Activated T-helper 1 cell treated with anti-CD3 and anti-CD28 coated beads, Interleukin-12 subunit alpha, Interleukin-12 subunit beta, Interleukin-2, Interleukin-4 antibody, amounts not matched to agents 30 ng/mL and 10 ng/mL and 1 ng/mL, durations not matched to agents 14 hours and 24 hours and 36 hours (primary cell): ENCODE measurements around the gene NCCRP1. TPM values are rescaled to one million over a fixed set of nuclear protein-coding genes. Genes with fewer than 3 reads are reported as not detected.

Source experiments
- DNase-seq: peaks from one replicate; pipeline ENCODE4 v3.0.0; 2021; ENCODE audit warnings: low spot score
- H3K27ac Mint-ChIP-seq: one replicate; pipeline ENCODE4 v1.8.0; 2021; ENCODE audit warnings: mild to moderate bottlenecking, mixed read lengths
- H3K27me3 Mint-ChIP-seq: one replicate; pipeline ENCODE4 v1.8.0; 2022; ENCODE audit warnings: mild to moderate bottlenecking, moderate library complexity, mixed read lengths; ENCODE audit not compliant: insufficient read depth
- H3K36me3 Mint-ChIP-seq: one replicate; pipeline ENCODE4 v1.8.0; 2021; ENCODE audit warnings: low read depth, mixed read lengths
- H3K4me1 Mint-ChIP-seq: one replicate; pipeline ENCODE4 v1.8.0; 2021; ENCODE audit warnings: low read depth, mixed read lengths
- H3K4me3 Mint-ChIP-seq: one replicate; pipeline ENCODE4 v1.8.0; 2021; ENCODE audit warnings: mild to moderate bottlenecking, moderate library complexity, mixed read lengths
- H3K9me3 Mint-ChIP-seq: one replicate; pipeline ENCODE4 v1.8.0; 2021; ENCODE audit warnings: mixed read lengths
- intact Hi-C: fragments of 100-400 bp; cut with micrococcal nuclease; formaldehyde crosslinking; loops from one replicate; pipeline ENCODE4 v1.15.1; 2024
- total RNA-seq: library from RNA; stranded (reverse); gene quantifications from 2 replicates; pipeline ENCODE4 v1.2.3, GENCODE V29; 2022

NCCRP1 gene
- total RNA-seq, 1 donor from 2014 or later, result not detected

- peaks cover 6% of the 10 kb centered on the region for H3K4me1 Mint-ChIP-seq
- intact Hi-C loops, result no loop called here
- H3K27ac Mint-ChIP-seq, result no peak overlapping the region
- no peak for DNase-seq
- H3K9me3 Mint-ChIP-seq, result no peaks in the 10 kb centered on the region
- H3K4me3 Mint-ChIP-seq, result no peak overlapping the region
- H3K36me3 Mint-ChIP-seq, result peaks cover 1% of the 10 kb centered on the region
- H3K27me3 Mint-ChIP-seq, result peaks cover 42% of the 10 kb centered on the region
Measured at GRCh38 chr19:39194832-39195542, 1.8 kb upstream of the NCCRP1 start.

- Mint-ChIP-seq H3K27ac (no peak overlapping the region), H3K9me3 (no peaks in the 10 kb centered on the region), H3K4me1 (peaks cover 6% of the 10 kb centered on the region), H3K36me3 (peaks cover 1% of the 10 kb centered on the region), H3K4me3 (no peak overlapping the region), H3K27me3 (peaks cover 42% of the 10 kb centered on the region)
- DNase-seq, result no peak
- intact Hi-C loops, result no loop called here
Measured at GRCh38 chr19:39195755-39196154, 1.0 kb upstream of the NCCRP1 start.

- Mint-ChIP-seq H3K27me3 (peaks cover 42% of the 10 kb centered on the region), H3K36me3 (peaks cover 1% of the 10 kb centered on the region), H3K9me3 (no peaks in the 10 kb centered on the region), H3K4me1 (peaks cover 6% of the 10 kb centered on the region), H3K27ac (no peak overlapping the region), H3K4me3 (no peak overlapping the region)
- intact Hi-C loops, result no loop called here
- no peak for DNase-seq
Measured at GRCh38 chr19:39196320-39196719, 444 bp upstream of the NCCRP1 start.

GRCh38 chr19:39197808-39198207, 1.0 kb downstream of the NCCRP1 start:
- intact Hi-C loops, result no loop called here
- Mint-ChIP-seq H3K4me1 (peaks cover 6% of the 10 kb centered on the region), H3K27me3 (peaks cover 50% of the 10 kb centered on the region), H3K4me3 (no peak overlapping the region), H3K36me3 (peaks cover 1% of the 10 kb centered on the region), H3K27ac (no peak overlapping the region), H3K9me3 (no peaks in the 10 kb centered on the region)
- no peak for DNase-seq

- H3K27ac Mint-ChIP-seq, result no peak overlapping the region
- no peaks in the 10 kb centered on the region for H3K9me3 Mint-ChIP-seq
- H3K36me3 Mint-ChIP-seq, result peaks cover 1% of the 10 kb centered on the region
- no peak for DNase-seq
- H3K4me1 Mint-ChIP-seq, result peaks cover 6% of the 10 kb centered on the region
- H3K4me3 Mint-ChIP-seq, result no peak overlapping the region
- intact Hi-C loops, result no loop called here
- peaks cover 51% of the 10 kb centered on the region for H3K27me3 Mint-ChIP-seq
Measured at GRCh38 chr19:39199025-39199424, 2.3 kb downstream of the NCCRP1 start.

GRCh38 chr19:39200066-39200802, 3.5 kb downstream of the NCCRP1 start:
- Mint-ChIP-seq H3K27ac (no peak overlapping the region), H3K36me3 (peaks cover 1% of the 10 kb centered on the region), H3K9me3 (no peaks in the 10 kb centered on the region), H3K27me3 (peaks cover 53% of the 10 kb centered on the region), H3K4me3 (no peak overlapping the region), H3K4me1 (peaks cover 6% of the 10 kb centered on the region)
- intact Hi-C loops, result no loop called here
- DNase-seq, result no peak

GRCh38 chr19:39200803-39201115, 4.0 kb downstream of the NCCRP1 start:
- no peak for DNase-seq

DNA sequence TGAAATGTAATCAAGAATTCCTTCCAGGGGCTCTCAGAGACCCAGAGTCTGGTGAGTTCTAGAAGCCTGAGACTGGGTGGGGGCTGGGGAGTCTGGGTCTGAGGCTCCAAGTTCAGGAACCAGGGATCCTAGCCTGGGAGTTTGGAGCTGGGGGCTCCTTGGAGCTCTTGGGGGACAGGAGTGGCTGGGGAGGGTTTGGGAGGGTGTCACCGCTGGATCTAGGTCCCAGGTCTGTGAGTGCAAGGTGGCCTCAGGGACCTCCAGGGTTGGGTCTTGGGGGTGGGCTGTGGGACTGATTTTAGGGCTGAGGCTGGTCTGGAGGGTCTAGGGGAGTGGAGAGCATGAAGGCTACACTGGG, 6.2 kb downstream of the NCCRP1 start:
- no peak for DNase-seq
- H3K27me3 Mint-ChIP-seq, result peaks cover 38% of the 10 kb centered on the region
- no peak overlapping the region for H3K4me3 Mint-ChIP-seq
- H3K27ac Mint-ChIP-seq, result no peak overlapping the region
- intact Hi-C loops, result no loop called here
- H3K36me3 Mint-ChIP-seq, result no peaks in the 10 kb centered on the region
- no peaks in the 10 kb centered on the region for H3K9me3 Mint-ChIP-seq
- no peaks in the 10 kb centered on the region for H3K4me1 Mint-ChIP-seq

More at GRCh38 chr19:39200803-39201115, 4.0 kb downstream of the NCCRP1 start:
- Mint-ChIP-seq H3K9me3 (no peaks in the 10 kb centered on the region), H3K27ac (no peak overlapping the region), H3K4me3 (no peak overlapping the region), H3K4me1 (peaks cover 6% of the 10 kb centered on the region), H3K27me3 (peaks cover 50% of the 10 kb centered on the region), H3K36me3 (peaks cover 1% of the 10 kb centered on the region)
- intact Hi-C loops, result no loop called here

DNA sequence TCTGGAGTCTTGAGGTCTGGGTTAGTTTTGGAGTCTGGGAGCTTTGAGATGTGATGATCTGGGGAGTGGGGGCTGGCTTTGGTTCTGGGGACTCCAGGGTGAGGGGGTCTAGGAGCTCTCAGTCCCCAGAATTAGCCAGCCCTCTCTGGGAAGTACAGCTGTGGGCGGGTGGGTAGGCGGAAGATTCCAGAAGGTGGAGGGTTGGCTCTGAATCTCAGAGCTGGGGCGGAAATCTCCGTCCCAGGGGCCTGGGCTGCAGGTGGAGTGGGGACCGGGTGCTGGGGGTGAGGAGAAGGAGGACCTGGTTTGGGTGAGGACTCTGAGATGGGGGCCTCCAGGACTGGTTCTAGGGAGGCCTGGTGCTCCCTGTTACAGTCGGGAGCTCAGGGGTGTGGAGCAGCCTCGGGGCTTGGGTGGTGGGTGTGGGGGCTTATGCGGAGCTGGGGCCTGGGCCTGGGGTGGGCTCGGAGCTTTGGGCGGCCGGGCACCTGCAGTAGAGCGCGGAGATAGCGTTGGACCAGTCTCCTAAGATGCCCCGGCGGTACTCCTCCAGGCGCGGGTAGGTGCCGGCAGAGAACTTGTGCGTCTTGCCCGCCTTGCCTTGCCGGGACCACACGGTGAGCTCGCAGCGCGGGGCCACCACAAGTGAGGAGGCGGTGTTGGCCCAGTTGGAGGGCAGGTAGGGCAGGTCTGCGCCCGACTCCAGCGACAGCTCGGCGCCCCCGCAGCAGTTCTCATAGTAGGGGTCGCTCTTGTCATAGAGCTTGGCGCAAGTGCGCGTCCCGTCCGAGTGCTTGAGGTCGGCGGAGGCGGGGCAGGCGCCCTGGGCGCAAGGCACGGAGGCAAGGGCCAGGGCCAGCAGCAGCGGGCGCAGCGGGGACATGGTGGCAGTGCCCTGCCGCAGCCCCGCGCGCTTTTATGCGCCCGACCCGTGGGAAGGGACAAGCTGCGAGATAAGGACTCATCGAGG, 6.9 kb downstream of the NCCRP1 start, which contains the start of gene SYCN:
SYCN (minus strand) TSS at position 892 of the 970 bp plus-strand sequence; CDS start at position 883, 9 bp downstream.
- no peak within 1 kb of the TSS for H3K27ac Mint-ChIP-seq
- no peaks in the 10 kb centered on the region for H3K4me1 Mint-ChIP-seq
- H3K27me3 Mint-ChIP-seq, result peaks cover 31% of the 10 kb centered on the region
- H3K9me3 Mint-ChIP-seq, result no peaks in the 10 kb centered on the region
- intact Hi-C loops, result no loop called here
- no peak within 1 kb of the TSS for H3K4me3 Mint-ChIP-seq
- DNase-seq, result no peak
- no peaks in the 10 kb centered on the region for H3K36me3 Mint-ChIP-seq

GRCh38 chr19:39205449-39205764, 8.6 kb downstream of the NCCRP1 start:
- Mint-ChIP-seq H3K4me3 (no peak overlapping the region), H3K9me3 (no peaks in the 10 kb centered on the region), H3K4me1 (no peaks in the 10 kb centered on the region), H3K27me3 (peaks cover 24% of the 10 kb centered on the region), H3K27ac (no peak overlapping the region), H3K36me3 (no peaks in the 10 kb centered on the region)
- intact Hi-C loops, result no loop called here
- DNase-seq, result no peak

GRCh38 chr19:39206122-39206521, 9.4 kb downstream of the NCCRP1 start:
- no peaks in the 10 kb centered on the region for H3K36me3 Mint-ChIP-seq
- intact Hi-C loops, result no loop called here
- H3K27ac Mint-ChIP-seq, result no peak overlapping the region
- H3K9me3 Mint-ChIP-seq, result no peaks in the 10 kb centered on the region
- DNase-seq, result no peak
- no peak overlapping the region for H3K4me3 Mint-ChIP-seq
- H3K4me1 Mint-ChIP-seq, result no peaks in the 10 kb centered on the region
- peaks cover 24% of the 10 kb centered on the region for H3K27me3 Mint-ChIP-seq

DNA sequence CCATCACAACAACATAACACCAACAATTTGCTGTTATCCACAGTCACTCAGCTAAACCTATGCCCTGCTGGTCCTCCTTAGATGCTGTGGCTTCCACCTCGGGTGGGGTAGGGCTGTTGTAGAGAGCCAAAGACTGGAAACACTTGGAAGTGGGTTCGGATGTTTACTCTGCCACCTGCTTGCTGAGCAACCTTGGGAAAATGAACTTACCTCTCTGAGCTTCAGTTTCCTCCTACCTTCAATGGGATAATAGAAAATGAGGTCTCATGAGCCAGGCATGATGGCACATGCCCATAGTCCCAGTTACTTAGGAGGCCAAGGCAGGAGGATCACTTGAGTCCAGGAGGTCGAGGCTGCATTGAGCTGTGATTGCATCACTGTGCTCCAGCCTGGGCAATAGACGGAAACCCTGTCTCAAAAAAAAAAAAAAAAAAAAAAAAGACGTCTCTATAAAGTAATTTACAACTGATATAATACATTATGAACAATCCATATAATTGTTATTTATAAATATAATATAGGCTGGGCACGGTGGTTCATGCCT, 10.6 kb downstream of the NCCRP1 start:
- intact Hi-C loops, result no loop called here
- no peaks in the 10 kb centered on the region for H3K36me3 Mint-ChIP-seq
- H3K27me3 Mint-ChIP-seq, result peaks cover 19% of the 10 kb centered on the region
- no peaks in the 10 kb centered on the region for H3K4me1 Mint-ChIP-seq
- no peak for DNase-seq
- H3K9me3 Mint-ChIP-seq, result no peaks in the 10 kb centered on the region
- no peak overlapping the region for H3K27ac Mint-ChIP-seq
- no peak overlapping the region for H3K4me3 Mint-ChIP-seq
